Caco-2 (cell line): ENCODE measurements around the gene PTTG1IP. TPM values are rescaled to one million over a fixed set of nuclear protein-coding genes. Genes with fewer than 3 reads are reported as not detected.

Source experiments
- BruUV-seq: library from RNA; stranded (reverse); fragments of 400-500 nt; replicated peaks from 2 replicates; lab custom pipeline; 2021; lab: Mats Ljungman, UMichigan
- CTCF ChIA-PET: fragments of 300-600 bp; sonication (Branson Sonifier 250); formaldehyde crosslinking; loops from one replicate; lab custom pipeline; 2022; ENCODE audit warnings: antibody characterized with exemption; lab: Charles Lee
- POLR2A ChIA-PET: fragments of 300-600 bp; sonication (Branson Sonifier 250); formaldehyde crosslinking; loops from one replicate; lab custom pipeline; 2022; ENCODE audit warnings: antibody characterized with exemption; lab: Charles Lee
- DNase-seq, 2 experiments: peaks; one replicate each; pipeline versions ENCODE4 v3.0.0 to v3.0.0-alpha.2; 2020 to 2022
- H3K27me3 ChIP-seq: replicated peaks from 2 replicates; pipeline ENCODE4 v1.6.0; 2011; ENCODE audit warnings: low read length; ENCODE audit not compliant: control insufficient read depth, insufficient read depth
- H3K36me3 ChIP-seq: 2 replicates; pipeline ENCODE4 v1.5.1; 2011; ENCODE audit warnings: low read length; ENCODE audit not compliant: control insufficient read depth, insufficient read depth
- H3K4me1 ChIP-seq: fragments of 250-450 bp; sonication (Bioruptor Pico); 2 replicates; pipeline ENCODE4 v1.5.1; 2020; ENCODE audit warnings: mild to moderate bottlenecking
- H3K4me3 ChIP-seq: 2 replicates; pipeline ENCODE4 v1.5.1; 2011; ENCODE audit warnings: low read depth, mild to moderate bottlenecking, control low read depth, low read length
- H3K9me3 ChIP-seq: fragments of 250-450 bp; sonication (Bioruptor Pico); 2 replicates; pipeline ENCODE4 v1.5.1; 2020; ENCODE audit warnings: mild to moderate bottlenecking, moderate library complexity
- H3K27ac Mint-ChIP-seq: one replicate; pipeline ENCODE4 v1.8.0; 2022; ENCODE audit warnings: mixed read lengths; ENCODE audit not compliant: unreplicated experiment
- H3K27me3 Mint-ChIP-seq: one replicate; pipeline ENCODE4 v1.8.0; 2022; ENCODE audit warnings: mixed read lengths; ENCODE audit not compliant: insufficient read depth, unreplicated experiment
- H3K36me3 Mint-ChIP-seq: one replicate; pipeline ENCODE4 v1.8.0; 2022; ENCODE audit warnings: mild to moderate bottlenecking, mixed read lengths; ENCODE audit not compliant: insufficient read depth, unreplicated experiment
- H3K4me1 Mint-ChIP-seq: one replicate; pipeline ENCODE4 v1.8.0; 2022; ENCODE audit warnings: low read depth, mixed read lengths; ENCODE audit not compliant: unreplicated experiment
- H3K4me3 Mint-ChIP-seq: one replicate; pipeline ENCODE4 v1.8.0; 2022; ENCODE audit warnings: mild to moderate bottlenecking, moderate library complexity, mixed read lengths; ENCODE audit not compliant: unreplicated experiment
- H3K9me3 Mint-ChIP-seq: one replicate; pipeline ENCODE4 v1.8.0; 2022; ENCODE audit warnings: mixed read lengths; ENCODE audit not compliant: unreplicated experiment
- CTCF ChIP-seq, 2 experiments: fragments of 200-600 bp in 1 of 2; IDR thresholded peaks; 1 replicate in 1 of 2; 2 replicates in 1 of 2; pipeline versions ENCODE4 v1.5.1 to v1.8.0; 2011 to 2022; ENCODE audit warnings: antibody characterized with exemption in 1 of 2, control low read depth in 1 of 2, inconsistent platforms in 1 of 2, low read depth in 1 of 2, low read length in 1 of 2, mild to moderate bottlenecking in 1 of 2, moderate library complexity in 1 of 2; ENCODE audit not compliant: insufficient read depth in 1 of 2, severe bottlenecking in 1 of 2, unreplicated experiment in 1 of 2
- intact Hi-C: fragments of 100-400 bp; cut with micrococcal nuclease; formaldehyde crosslinking; loops from one replicate; pipeline ENCODE4 v1.10.0; 2022; ENCODE audit not compliant: unreplicated experiment
- total RNA-seq: library from RNA; stranded (reverse); gene quantifications from 2 replicates; pipeline ENCODE4 v1.2.3, GENCODE V29; 2022

PTTG1IP gene
- total RNA-seq, 1 experiment from 2014 or later, result 296 TPM

- TF ChIP-seq CTCF (IDR thresholded peaks at IDR 0.05; ENCODE audit: insufficient read depth in 1 of 2, low read depth in 1 of 2, low read length in 1 of 2, severe bottlenecking in 1 of 2, unreplicated experiment in 1 of 2), result no peak
- H3K9me3 ChIP-seq, result no peaks in the 10 kb centered on the region
- H3K36me3 ChIP-seq, result no peaks in the 10 kb centered on the region; the same call in none of the 2 replicates
- BruUV-seq, result no TSS peak
- peaks cover 54% of the 10 kb centered on the region for H3K4me1 ChIP-seq
- POLR2A ChIA-PET, result no interaction called here
- intact Hi-C loops, result loop anchor here (5.0 to 10.0 kb wide), 3 partner anchors 35 to 537 kb away; partner anchors contain the start of genes CFAP410 and SUMO3
- DNase-seq, result no peak
- H3K27me3 Mint-ChIP-seq, result no peaks in the 10 kb centered on the region
- CTCF ChIA-PET, result interaction anchor here (0.6 to 2.6 kb wide), 2 partner anchors 56 to 71 kb away, joined by 4 to 13 read pairs; partner anchors contain the start of gene UBE2G2
- H3K4me3 ChIP-seq, result peak overlapping the region; percentile 95
- H3K27me3 ChIP-seq, result no peaks in the 10 kb centered on the region
- H3K4me1 Mint-ChIP-seq, result peaks cover 37% of the 10 kb centered on the region
- H3K36me3 Mint-ChIP-seq, result peaks cover 65% of the 10 kb centered on the region
- H3K27ac Mint-ChIP-seq, result peak overlapping the region; percentile 89
- peak overlapping the region; percentile 95 for H3K4me3 Mint-ChIP-seq
- no peaks in the 10 kb centered on the region for H3K9me3 Mint-ChIP-seq
Measured at GRCh38 chr21:44872323-44872648, 1.2 kb downstream of the PTTG1IP start.

DNA sequence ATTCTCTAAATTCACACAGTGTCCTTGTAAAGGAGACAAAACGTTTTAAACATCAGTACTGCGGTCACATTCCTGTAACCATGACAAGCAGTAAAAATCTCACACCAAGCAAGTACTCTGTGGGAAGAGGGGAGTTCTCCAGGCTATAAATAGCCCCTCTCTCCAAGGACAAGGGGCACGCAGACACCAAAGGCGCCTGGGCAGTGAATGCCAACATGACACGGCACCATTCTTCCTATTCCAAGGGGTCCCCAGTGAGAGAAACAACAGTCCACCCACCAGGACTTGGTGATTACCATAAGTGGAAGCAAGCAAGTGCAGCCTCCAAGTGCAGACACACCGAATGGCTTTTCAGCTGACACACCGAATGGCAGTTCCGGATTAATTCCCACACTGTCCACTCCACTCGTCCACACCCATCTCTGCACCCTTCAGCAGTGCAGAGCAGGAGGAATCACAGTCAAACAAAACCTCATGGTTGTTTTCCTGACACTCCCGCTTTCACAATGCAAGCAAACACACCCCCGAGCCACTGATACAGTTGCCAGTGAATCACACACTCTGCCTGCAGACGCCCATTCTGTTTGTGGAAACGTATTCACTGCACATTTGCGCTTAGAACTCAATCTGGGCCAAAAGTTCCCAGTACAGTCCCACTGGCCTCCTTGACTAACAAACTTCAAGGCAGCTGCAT is 1.8 kb downstream of the PTTG1IP start:
- no TSS peak for BruUV-seq
- H3K27me3 ChIP-seq, result no peaks in the 10 kb centered on the region
- peak in 1 of 2 experiments; percentile 44 for DNase-seq
- Mint-ChIP-seq H3K27me3 (no peaks in the 10 kb centered on the region), H3K4me1 (peaks cover 43% of the 10 kb centered on the region), H3K27ac (peak overlapping the region; percentile 89), H3K36me3 (peaks cover 70% of the 10 kb centered on the region), H3K4me3 (peak overlapping the region; percentile 95), H3K9me3 (no peaks in the 10 kb centered on the region)
- intact Hi-C loops, result loop anchor here (5.0 to 10.0 kb wide), 3 partner anchors 34 to 537 kb away; partner anchors contain the start of genes CFAP410 and SUMO3
- H3K4me1 ChIP-seq, result peaks cover 60% of the 10 kb centered on the region
- H3K9me3 ChIP-seq, result no peaks in the 10 kb centered on the region
- H3K4me3 ChIP-seq, result peak overlapping the region; percentile 95
- H3K36me3 ChIP-seq, result no peaks in the 10 kb centered on the region; the same call in none of the 2 replicates
- no peak for TF ChIP-seq CTCF (IDR thresholded peaks at IDR 0.05; ENCODE audit: insufficient read depth in 1 of 2, low read depth in 1 of 2, low read length in 1 of 2, severe bottlenecking in 1 of 2, unreplicated experiment in 1 of 2)
- POLR2A ChIA-PET, result no interaction called here
- CTCF ChIA-PET, result interaction anchor here (0.6 to 2.6 kb wide), 2 partner anchors 56 to 70 kb away, joined by 4 to 13 read pairs; partner anchors contain the start of gene UBE2G2

DNA sequence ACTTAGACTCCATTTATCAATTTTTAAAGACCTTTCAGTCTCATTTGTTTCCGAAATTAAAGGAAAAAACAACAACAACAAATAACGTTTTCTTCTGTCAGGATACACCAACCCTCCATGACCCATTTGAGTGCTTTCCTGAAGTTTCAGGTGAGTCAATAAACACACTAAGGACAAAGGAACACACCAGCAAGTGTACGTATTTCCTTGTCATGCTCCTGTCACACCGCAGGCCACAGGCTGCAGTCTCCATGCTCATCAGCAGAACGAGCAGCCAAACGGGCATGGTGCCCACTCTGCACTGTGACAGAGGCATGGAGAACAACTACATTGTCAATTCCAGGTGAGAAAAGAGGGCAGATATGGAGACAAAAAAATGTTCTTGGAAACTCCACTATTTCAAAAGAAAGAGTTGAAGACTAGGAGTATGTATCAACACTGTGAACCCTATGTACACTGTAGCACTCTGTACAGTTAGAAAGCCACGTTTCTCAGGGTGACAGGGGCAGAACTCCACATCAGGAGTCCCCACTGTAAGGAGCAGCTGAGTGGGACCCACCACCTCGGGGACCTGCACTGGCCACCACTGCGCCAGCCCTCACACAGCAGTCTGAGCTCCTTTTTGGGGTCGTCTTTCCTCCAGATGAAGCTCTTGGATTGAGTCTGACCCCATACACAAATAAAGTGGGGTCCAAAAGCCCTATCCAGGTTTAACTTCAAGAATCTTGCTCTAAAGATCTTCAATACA is 2.6 kb downstream of the PTTG1IP start:
- no peaks in the 10 kb centered on the region; the same call in none of the 2 replicates for H3K36me3 ChIP-seq
- POLR2A ChIA-PET, result no interaction called here
- no peaks in the 10 kb centered on the region for H3K9me3 Mint-ChIP-seq
- H3K4me3 Mint-ChIP-seq, result peak overlapping the region; percentile 95
- intact Hi-C loops, result loop anchor here (1.0 to 10.0 kb wide), 4 partner anchors 22 to 536 kb away; partner anchors contain the start of genes CFAP410 and SUMO3
- no peaks in the 10 kb centered on the region for H3K27me3 ChIP-seq
- H3K4me3 ChIP-seq, result peak overlapping the region; percentile 8
- no peaks in the 10 kb centered on the region for H3K9me3 ChIP-seq
- peak overlapping the region; percentile 89 for H3K27ac Mint-ChIP-seq
- H3K27me3 Mint-ChIP-seq, result no peaks in the 10 kb centered on the region
- DNase-seq, result no peak
- TF ChIP-seq CTCF (IDR thresholded peaks at IDR 0.05; ENCODE audit: insufficient read depth in 1 of 2, low read depth in 1 of 2, low read length in 1 of 2, severe bottlenecking in 1 of 2, unreplicated experiment in 1 of 2), result no peak
- no TSS peak for BruUV-seq
- peaks cover 76% of the 10 kb centered on the region for H3K36me3 Mint-ChIP-seq
- H3K4me1 Mint-ChIP-seq, result peaks cover 49% of the 10 kb centered on the region
- CTCF ChIA-PET, result no interaction called here
- peaks cover 62% of the 10 kb centered on the region for H3K4me1 ChIP-seq
